K562 (cell line): ENCODE data around the gene MMEL1. TPM values are rescaled to one million over a fixed set of nuclear protein-coding genes. Genes with fewer than 3 reads are reported as not detected.

Experiments used
- ARHGAP35 ChIP-seq: fragments of 450-650 bp; IDR thresholded peaks from 2 replicates; pipeline ENCODE4 v1.6.1; 2018; ENCODE audit not compliant: partially characterized antibody
- ARID1B ChIP-seq: fragments of 450-650 bp; IDR thresholded peaks from 2 replicates; pipeline ENCODE4 v1.6.1; 2016; ENCODE audit warnings: antibody characterized with exemption, mild to moderate bottlenecking, inconsistent platforms
- CCNT2 ChIP-seq: IDR thresholded peaks from 2 replicates; pipeline ENCODE4 v1.6.1; 2011; ENCODE audit warnings: borderline replicate concordance, low read depth, mild to moderate bottlenecking, moderate library complexity, mixed read lengths, low read length; ENCODE audit not compliant: insufficient read length; ENCODE audit errors: extremely low read depth
- CREB1 ChIP-seq, 2 experiments: sonication (generic) in 1 of 2; formaldehyde crosslinking in 1 of 2; IDR thresholded peaks; 2 replicates each; pipeline versions ENCODE4 v1.6.1 to v1.8.0; 2012 to 2022; ENCODE audit warnings: inconsistent platforms in 1 of 2, mild to moderate bottlenecking in 1 of 2, missing genetic modification reagents in 1 of 2, moderate library complexity in 1 of 2
- EHMT2 ChIP-seq: fragments of 450-650 bp; IDR thresholded peaks from 2 replicates; pipeline ENCODE4 v1.6.1; 2018; ENCODE audit warnings: antibody characterized with exemption
- FOS ChIP-seq: IDR thresholded peaks from 3 replicates; pipeline ENCODE4 v1.6.1; 2011; ENCODE audit not compliant: insufficient read length; ENCODE audit errors: extremely low read depth
- HINFP ChIP-seq: fragments of 450-650 bp; conservative IDR thresholded peaks from 2 replicates; pipeline ENCODE4 v1.6.1; 2016; ENCODE audit warnings: missing genetic modification characterization, low read depth, mild to moderate bottlenecking, control low read depth, missing compliant biosample characterization
- JUN ChIP-seq, 2 experiments: sonication (generic) in 1 of 2; formaldehyde crosslinking in 1 of 2; IDR thresholded peaks; 2 replicates each; pipeline versions ENCODE4 v1.6.1 to v1.8.0; 2012 to 2022; ENCODE audit warnings: borderline replicate concordance in 2 of 2, mild to moderate bottlenecking in 2 of 2, improper control_type of control experiment in 1 of 2, low read depth in 1 of 2, low read length in 1 of 2, missing genetic modification reagents in 1 of 2
- MNT ChIP-seq, 2 experiments: fragments of 450-650 bp; conservative IDR thresholded peaks; 2 replicates each; pipeline ENCODE4 v1.6.1; 2017; ENCODE audit warnings: mild to moderate bottlenecking in 2 of 2, moderate library complexity in 2 of 2
- MYC ChIP-seq, 2 experiments: fragments of 250-450 bp in 1 of 2; sonication (Bioruptor Pico) in 1 of 2; IDR thresholded peaks; 2 replicates each; pipeline versions ENCODE4 v1.5.1 to v1.6.1; 2012 to 2021; ENCODE audit warnings: low read depth in 2 of 2, borderline replicate concordance in 1 of 2, improper control_type of control experiment in 1 of 2, low read length in 1 of 2, mild to moderate bottlenecking in 1 of 2, moderate library complexity in 1 of 2
- POLR2AphosphoS2 ChIP-seq: IDR thresholded peaks from 2 replicates; pipeline ENCODE4 v1.6.1; 2012; ENCODE audit warnings: low read length, improper control_type of control experiment
- TARDBP ChIP-seq: fragments of 450-650 bp; IDR thresholded peaks from 2 replicates; pipeline ENCODE4 v1.6.1; 2016
- TBP ChIP-seq: optimal IDR thresholded peaks from 2 replicates; pipeline ENCODE3; 2011; ENCODE audit warnings: low read depth, low read length, improper control_type of control experiment
- TFAM ChIP-seq: fragments of 250-450 bp; sonication (Bioruptor Pico); conservative IDR thresholded peaks from 2 replicates; pipeline ENCODE4 v1.5.0; 2021; ENCODE audit warnings: mild to moderate bottlenecking, moderate library complexity
- ZNF165 ChIP-seq: fragments of 250-450 bp; sonication (Bioruptor Pico); IDR thresholded peaks from 2 replicates; pipeline ENCODE4 v1.4.0; 2020; ENCODE audit warnings: borderline replicate concordance
- ZNF354B ChIP-seq: fragments of 250-450 bp; sonication (Bioruptor Pico); IDR thresholded peaks from 2 replicates; pipeline ENCODE4 v1.4.0; 2020
- ZNF511 ChIP-seq: sonication (generic); formaldehyde crosslinking; IDR thresholded peaks from 2 replicates; pipeline ENCODE4 v1.8.0; 2022; ENCODE audit warnings: mild to moderate bottlenecking, missing genetic modification reagents
- ZNF518B ChIP-seq: fragments of 250-450 bp; sonication (Bioruptor Pico); IDR thresholded peaks from 2 replicates; pipeline ENCODE4 v1.5.0; 2021; ENCODE audit warnings: mild to moderate bottlenecking, moderate library complexity
- ZNF644 ChIP-seq: fragments of 200-800 bp; sonication (Bioruptor generic); IDR thresholded peaks from 2 replicates; pipeline ENCODE4 v1.6.1; 2016; ENCODE audit warnings: low read depth, missing genetic modification characterization, missing compliant biosample characterization
- ZNF696 ChIP-seq: fragments of 250-450 bp; sonication (Bioruptor Pico); conservative IDR thresholded peaks from 2 replicates; pipeline ENCODE4 v1.4.0; 2020; ENCODE audit warnings: mild to moderate bottlenecking, moderate library complexity
- polyA plus RNA-seq, 8 experiments: library from polyadenylated mRNA; depleted of rRNA in 4 of 8; stranded (reverse) in 5 of 8; unstranded in 3 of 8; fragments of >200 nt; fragmentation: Nextera tagmentation in 2 of 8; fragmentation: Illumina TruSeq in 1 of 8; extraction: Ambion mirVana in 2 of 8; extraction: Trizol in 1 of 8; gene quantifications; 2 replicates each; pipeline versions ENCODE4 v1.2.1 to v1.2.3, GENCODE V29; 2011 to 2014; ENCODE audit warnings: inconsistent platforms in 1 of 8, missing spikeins in 1 of 8
- total RNA-seq, 7 experiments: library from RNA; depleted of rRNA in 6 of 7; stranded (reverse); fragments of >200 nt in 6 of 7; fragmentation: Illumina TruSeq in 2 of 7; extraction: Trizol in 2 of 7; gene quantifications; 2 replicates each; pipeline versions ENCODE4 v1.2.1 to v1.2.3, GENCODE V29; 2011 to 2021; ENCODE audit warnings: low replicate concordance in 1 of 7

The MMEL1 gene
- total and polyA plus RNA-seq, 9 of the 15 experiments (the other 6 are each of a cell fraction or from before 2014, with no cell fraction given): not detected

- TF ChIP-seq ZNF511 (CRISPR knock-in tag) (peak; percentile 3; the same call in 1 of the 2 replicates), ZNF165 (0 out of 2 replicates have a peak, but pooled peaks have one; percentile 26), CREB1 (IDR thresholded peaks at IDR 0.05) (no peak), CREB1 (CRISPR knock-in tag; IDR thresholded peaks at IDR 0.05) (peak; percentile 53; the same call in 1 of the 2 replicates), MYC (IDR thresholded peaks at IDR 0.05; ENCODE audit: low read depth, low read length) (peak; percentile 47; the same call in 1 of the 2 replicates), MYC (CRISPR knock-in tag; IDR thresholded peaks at IDR 0.05; ENCODE audit: borderline replicate concordance, low read depth) (0 out of 2 replicates have a peak, but pooled peaks have one; percentile 32), MNT (conservative IDR thresholded peaks at IDR 0.05) (no peak; a peak in 1 of 4 replicates), ZNF696 (no peak), JUN (IDR thresholded peaks at IDR 0.05; ENCODE audit: borderline replicate concordance, low read depth, low read length) (0 out of 2 replicates have a peak, but pooled peaks have one; percentile 20), JUN (CRISPR knock-in tag; IDR thresholded peaks at IDR 0.05; ENCODE audit: borderline replicate concordance) (no peak), ZNF644 (tag) (no peak), ARID1B (0 out of 2 replicates have a peak, but pooled peaks have one; percentile 6), EHMT2 (no peak), HINFP (tag) (no peak), POLR2AphosphoS2 (0 out of 2 replicates have a peak, but pooled peaks have one; percentile 32), TARDBP (peak; percentile 60; the same call in 1 of the 2 replicates), TBP (no peak), ARHGAP35 (no peak), TFAM (CRISPR knock-in tag) (no peak), FOS (no peak), ZNF518B (CRISPR knock-in tag) (no peak), ZNF354B (CRISPR knock-in tag) (no peak), CCNT2 (no peak)
These were observed 84.7 kb downstream of the MMEL1 start (continued) for GRCh38 chr1:2548068-2548589.
